Measurements from ENCODE around the gene SUN1. TPM values are rescaled to one million over a fixed set of nuclear protein-coding genes. Genes with fewer than 3 reads are reported as not detected.
A peak's percentile ranks its signal among the peaks of the same experiment; 100 is the strongest.

SUN1 gene
- total and polyA plus RNA-seq, 2 donors (not counting 3 experiments of a cell fraction or from before 2014, with no cell fraction given), result 158 to 410 TPM

DNA sequence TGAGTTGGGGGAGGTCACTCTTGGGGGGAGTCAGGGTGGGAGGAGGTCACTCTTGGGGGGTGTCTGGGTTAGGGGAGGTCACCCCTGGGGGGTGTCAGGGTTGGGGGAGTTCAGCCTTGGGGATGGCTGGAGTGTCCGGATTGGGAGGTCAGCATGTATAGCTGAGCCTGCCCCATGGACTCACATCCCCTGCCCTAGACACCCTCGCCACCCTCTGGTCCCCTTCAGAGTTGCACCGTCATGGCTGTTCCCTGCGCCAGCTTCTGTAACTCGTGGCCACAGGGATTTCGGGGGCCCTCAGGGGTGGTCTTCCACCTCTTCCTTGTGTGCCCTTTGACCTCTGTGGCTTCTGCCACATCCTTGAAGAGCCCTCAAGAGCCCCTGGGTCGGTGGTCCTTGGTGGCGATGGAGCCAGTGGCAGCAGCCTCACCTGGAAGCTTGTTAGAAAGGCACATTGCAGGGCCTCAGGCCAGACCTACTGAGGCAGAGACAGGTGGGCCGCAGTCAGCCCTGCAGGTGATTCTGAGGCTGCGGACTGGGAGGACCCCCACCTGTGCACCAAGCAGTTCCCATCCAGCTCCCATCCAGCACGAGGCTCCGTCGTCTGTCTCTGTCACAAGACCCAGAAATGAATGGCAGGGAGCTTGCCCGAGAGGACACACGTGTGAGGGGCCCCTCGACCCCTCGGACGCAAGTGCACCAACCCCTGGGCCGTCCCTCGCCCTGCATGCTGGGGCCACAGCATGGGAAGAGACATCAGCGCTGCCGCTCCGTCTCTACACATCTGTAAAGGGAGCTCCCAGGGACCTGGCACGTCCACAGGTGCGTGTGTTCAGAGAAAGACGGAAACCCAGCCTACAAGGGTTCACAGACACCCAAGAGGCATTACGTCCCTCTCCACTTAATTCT lies 44.7 kb upstream of the SUN1 start:
- no peak overlapping the region for H2AFZ ChIP-seq (ENCODE audit: low read depth, low read length)
- intact Hi-C loops (cut with micrococcal nuclease), result no loop called here
- CTCF ChIA-PET, result interaction anchor here (0.5 to 6.9 kb wide), 9 partner anchors 19 to 466 kb away, joined by 3 to 89 read pairs (median 3); no protein-coding TSS in a partner anchor
- no peaks in the 10 kb centered on the region for H3K27me3 ChIP-seq (ENCODE audit: control insufficient read depth in 2 of 2, insufficient read depth in 2 of 2, low read length in 2 of 2)
- H3K9me1 ChIP-seq (replicated peaks; ENCODE audit: control insufficient read depth, extremely low read depth, insufficient read depth, low read length), result no peaks in the 10 kb centered on the region
- no peak overlapping the region for H3K9ac ChIP-seq (replicated peaks; ENCODE audit: extremely low read depth, insufficient read depth, low read length)
- dilution Hi-C loops (cut with MboI; ENCODE audit: extremely low pct_ligation_motif_present, low sequenced_read_pairs), result no loop called here
- no peak for FAIRE-seq
- no peaks in the 10 kb centered on the region for H3K79me2 ChIP-seq (ENCODE audit: control insufficient read depth, insufficient read depth, low read length)
- POLR2A ChIA-PET, result interaction anchor here (1.2 kb wide), 1 partner anchor 85 kb away, joined by 3 read pairs; no protein-coding TSS in a partner anchor
- H4K20me1 ChIP-seq (replicated peaks; ENCODE audit: control insufficient read depth, extremely low read depth, insufficient read depth, low read length), result no peaks in the 10 kb centered on the region
- H3K27ac ChIP-seq (ENCODE audit: insufficient read depth, low read depth, low read length), result no peak overlapping the region
- no peak overlapping the region for H3K4me3 ChIP-seq (replicated peaks in 1 of 3; ENCODE audit: insufficient read depth in 1 of 3, low read depth in 1 of 3, low read length in 3 of 3)
- no peaks in the 10 kb centered on the region for H3K4me1 ChIP-seq (ENCODE audit: control insufficient read depth, extremely low read depth, insufficient read depth, low read length)
- no peaks in the 10 kb centered on the region for H3K9me3 ChIP-seq (replicated peaks; ENCODE audit: control insufficient read depth, insufficient read depth, low read length)
- no peak for DNase-seq (ENCODE audit: low read depth, low spot score)
- H3K36me3 ChIP-seq (ENCODE audit: control insufficient read depth in 2 of 2, extremely low read depth in 1 of 2, insufficient read depth in 2 of 2, low read length in 2 of 2), result peaks cover 2 to 17% of the 10 kb centered on the region in 2 experiments
- BruUV-seq (replicated peaks), result no TSS peak
- H3K4me2 ChIP-seq (ENCODE audit: insufficient read depth, low read length), result no peak overlapping the region
- TF ChIP-seq MYC (IDR thresholded peaks at IDR 0.05; ENCODE audit: low read depth, low read length), result no peak
- TF ChIP-seq, protein P1, sequence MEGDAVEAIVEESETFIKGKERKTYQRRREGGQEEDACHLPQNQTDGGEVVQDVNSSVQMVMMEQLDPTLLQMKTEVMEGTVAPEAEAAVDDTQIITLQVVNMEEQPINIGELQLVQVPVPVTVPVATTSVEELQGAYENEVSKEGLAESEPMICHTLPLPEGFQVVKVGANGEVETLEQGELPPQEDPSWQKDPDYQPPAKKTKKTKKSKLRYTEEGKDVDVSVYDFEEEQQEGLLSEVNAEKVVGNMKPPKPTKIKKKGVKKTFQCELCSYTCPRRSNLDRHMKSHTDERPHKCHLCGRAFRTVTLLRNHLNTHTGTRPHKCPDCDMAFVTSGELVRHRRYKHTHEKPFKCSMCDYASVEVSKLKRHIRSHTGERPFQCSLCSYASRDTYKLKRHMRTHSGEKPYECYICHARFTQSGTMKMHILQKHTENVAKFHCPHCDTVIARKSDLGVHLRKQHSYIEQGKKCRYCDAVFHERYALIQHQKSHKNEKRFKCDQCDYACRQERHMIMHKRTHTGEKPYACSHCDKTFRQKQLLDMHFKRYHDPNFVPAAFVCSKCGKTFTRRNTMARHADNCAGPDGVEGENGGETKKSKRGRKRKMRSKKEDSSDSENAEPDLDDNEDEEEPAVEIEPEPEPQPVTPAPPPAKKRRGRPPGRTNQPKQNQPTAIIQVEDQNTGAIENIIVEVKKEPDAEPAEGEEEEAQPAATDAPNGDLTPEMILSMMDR (IDR thresholded peaks at IDR 0.05; ENCODE audit: extremely low read depth in 1 of 2, insufficient read depth in 1 of 2, low read depth in 1 of 2, low read length in 2 of 2), result peak in 1 of 2 donors; percentile 12

DNA sequence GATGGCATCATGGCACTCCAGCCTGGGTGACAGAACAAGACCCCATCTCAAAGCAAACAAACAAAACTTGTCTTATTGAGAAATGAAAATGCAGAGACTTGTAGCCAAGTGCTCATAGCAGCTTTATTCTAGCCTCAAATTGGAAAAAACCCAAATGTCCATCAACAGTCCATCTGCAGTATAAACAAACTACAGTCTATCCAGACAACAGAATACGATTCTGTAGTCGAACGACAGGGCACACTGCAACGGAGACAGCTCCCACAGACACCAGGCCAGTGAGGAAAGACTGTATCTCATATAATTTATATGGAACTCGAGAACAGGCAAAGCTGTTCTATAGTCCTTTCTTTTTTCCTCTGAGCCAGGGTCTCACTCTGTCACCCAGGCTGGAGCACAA lies 40.8 kb upstream of the SUN1 start:
- dilution Hi-C loops (cut with MboI; ENCODE audit: extremely low pct_ligation_motif_present, low sequenced_read_pairs), result no loop called here
- no peaks in the 10 kb centered on the region for H3K27me3 ChIP-seq (ENCODE audit: control insufficient read depth in 2 of 2, insufficient read depth in 2 of 2, low read length in 2 of 2)
- no peak overlapping the region for H3K9ac ChIP-seq (replicated peaks; ENCODE audit: extremely low read depth, insufficient read depth, low read length)
- H3K79me2 ChIP-seq (ENCODE audit: control insufficient read depth, insufficient read depth, low read length), result no peaks in the 10 kb centered on the region
- no TSS peak for BruUV-seq (replicated peaks)
- H3K9me1 ChIP-seq (replicated peaks; ENCODE audit: control insufficient read depth, extremely low read depth, insufficient read depth, low read length), result no peaks in the 10 kb centered on the region
- no peak overlapping the region for H2AFZ ChIP-seq (ENCODE audit: low read depth, low read length)
- H4K20me1 ChIP-seq (replicated peaks; ENCODE audit: control insufficient read depth, extremely low read depth, insufficient read depth, low read length), result no peaks in the 10 kb centered on the region
- no peak for FAIRE-seq
- no peak overlapping the region for H3K4me3 ChIP-seq (replicated peaks in 1 of 3; ENCODE audit: insufficient read depth in 1 of 3, low read depth in 1 of 3, low read length in 3 of 3)
- no peaks in the 10 kb centered on the region for H3K4me1 ChIP-seq (ENCODE audit: control insufficient read depth, extremely low read depth, insufficient read depth, low read length)
- intact Hi-C loops (cut with micrococcal nuclease), result no loop called here
- H3K9me3 ChIP-seq (replicated peaks; ENCODE audit: control insufficient read depth, insufficient read depth, low read length), result no peaks in the 10 kb centered on the region
- ChIA-PET CTCF (interaction anchor here (1.0 to 6.9 kb wide), 4 partner anchors 14 to 81 kb away, joined by 4 to 89 read pairs (median 13); no protein-coding TSS in a partner anchor), POLR2A (no interaction called here)
- no peak for DNase-seq (ENCODE audit: low read depth, low spot score)
- no peak overlapping the region for H3K4me2 ChIP-seq (ENCODE audit: insufficient read depth, low read length)
- no peaks in the 10 kb centered on the region for H3K36me3 ChIP-seq (ENCODE audit: control insufficient read depth in 2 of 2, extremely low read depth in 1 of 2, insufficient read depth in 2 of 2, low read length in 2 of 2)
- H3K27ac ChIP-seq (ENCODE audit: insufficient read depth, low read depth, low read length), result no peak overlapping the region
- TF ChIP-seq GATA2 (IDR thresholded peaks at IDR 0.05; ENCODE audit: insufficient read depth, insufficient read length, low read depth, low read length) (no peak), MYC (IDR thresholded peaks at IDR 0.05; ENCODE audit: low read depth, low read length) (no peak), FOS (IDR thresholded peaks at IDR 0.05; ENCODE audit: borderline replicate concordance, insufficient read depth, low read length) (no peak), POLR2AphosphoS5 (IDR thresholded peaks at IDR 0.05; ENCODE audit: insufficient read depth, low read depth, low read length) (no peak), POLR2A (IDR thresholded peaks at IDR 0.05; ENCODE audit: low read depth, low read length) (no peak), EZH2 (IDR thresholded peaks at IDR 0.05; ENCODE audit: borderline replicate concordance, low read depth, low read length, severe bottlenecking) (no peak)
- TF ChIP-seq, protein P1 (IDR thresholded peaks at IDR 0.05; ENCODE audit: extremely low read depth in 1 of 2, insufficient read depth in 1 of 2, low read depth in 1 of 2, low read length in 2 of 2), result no peak

All from endothelial cell of umbilical vein (primary cell).